Heart right ventricle (tissue), 16 donors: ENCODE results near the gene RSPO4. TPM values are rescaled to one million over a fixed set of nuclear protein-coding genes. Genes with fewer than 3 reads are reported as not detected.

Experiments
- ATAC-seq, 8 donors: fragments of 200-7000 bp; cut with Tn5 transposase; one replicate each; pipeline ENCODE4 v1.9.1; 2020; ENCODE audit warnings: mild to moderate bottlenecking in 8 of 8, moderate library complexity in 8 of 8, moderate number of reproducible peaks in 1 of 8
- DNase-seq, 2 donors: peaks; one replicate each; pipeline ENCODE4 v3.0.0-alpha.2; 2020
- H3K27ac ChIP-seq, 10 donors: fragments of 200-600 bp; sonication (generic) in 2 of 10; one replicate each; pipeline versions ENCODE4 v1.5.0 to v1.8.0; 2020 to 2022; ENCODE audit warnings: mild to moderate bottlenecking in 3 of 10
- H3K27me3 ChIP-seq, 7 donors: fragments of 200-600 bp; one replicate each; pipeline ENCODE4 v1.8.0; 2021 to 2022; ENCODE audit warnings: mild to moderate bottlenecking in 2 of 7
- H3K36me3 ChIP-seq, 9 donors: fragments of 200-600 bp; sonication (generic) in 1 of 9; one replicate each; pipeline versions ENCODE4 v1.5.0 to v1.8.0; 2020 to 2022; ENCODE audit warnings: mild to moderate bottlenecking in 2 of 9
- H3K4me1 ChIP-seq, 9 donors: fragments of 200-600 bp; sonication (generic) in 1 of 9; one replicate each; pipeline versions ENCODE4 v1.5.0 to v1.8.0; 2020 to 2022; ENCODE audit warnings: mild to moderate bottlenecking in 4 of 9
- H3K4me3 ChIP-seq, 10 donors: fragments of 200-600 bp; sonication (generic) in 2 of 10; one replicate each; pipeline versions ENCODE4 v1.5.0 to v1.8.0; 2020 to 2022; ENCODE audit warnings: mild to moderate bottlenecking in 7 of 10, moderate library complexity in 2 of 10
- H3K9me3 ChIP-seq, 11 donors: fragments of 200-600 bp in 10 of 11; sonication (generic) in 2 of 11; one replicate each; pipeline versions ENCODE4 v1.5.0 to v1.8.0; 2013 to 2022; ENCODE audit warnings: mild to moderate bottlenecking in 2 of 11, control low read depth in 1 of 11, moderate library complexity in 1 of 11
- WGBS, 2 donors: extraction: QIAGEN DNeasy Blood & Tissue Kit; methylation state at CpG; one replicate each; pipeline ENCODE4 v1.1.7; 2013; ENCODE audit warnings: inconsistent platforms in 1 of 2; 5-methylcytosine and 5-hydroxymethylcytosine counted together
- intact Hi-C, 10 donors: fragments of 100-400 bp; cut with DNase I; formaldehyde crosslinking; loops; one replicate each; pipeline versions ENCODE4 v1.11.1 to v1.14.2; 2022
- polyA plus RNA-seq, 2 donors: library from polyadenylated mRNA; stranded (reverse); fragments of 200-250 nt; gene quantifications; one replicate each; pipeline ENCODE4 v1.2.3, GENCODE V29; 2013
- total RNA-seq, 10 donors: library from RNA; stranded (reverse); fragmentation: NEBNext Ultra II Directional in 3 of 10; extraction: Animal tissue kit (Norgen Biotek cat#: 25700) in 3 of 10; gene quantifications; one replicate each; pipeline versions ENCODE4 v1.2.1 to v1.2.4, GENCODE V29; 2021 to 2023
- TF ChIP-seq, protein P1 (sequence below), 9 donors: fragments of 200-600 bp; sonication (generic) in 2 of 9; IDR thresholded peaks; one replicate each; pipeline versions ENCODE4 v1.5.0 to v1.8.0; 2021 to 2022; ENCODE audit warnings: antibody characterized with exemption in 9 of 9, mild to moderate bottlenecking in 5 of 9, moderate library complexity in 1 of 9
- donor health status: Arrhythmogenic right ventricular cardiomyopathy.
- donor health status: ischemic (EF 13 %, LVEDD 7.1; RV severe dilation, severe dysfunction).
- donor health status: healthy with polysubstance abuse.
- donor health status: DM: no; HTN: yes; CAD: no.
- donor health status: DM: no; HTN: no; CAD: no.
- donor health status: ischemic (EF 25% LVEDD 6.9; RV normal size, moderate dysfunction).
- donor health status: ischemic (EF 25% LVEDD 5.7; RV mildly dilated, moderate dysfunction).
- donor health status: healthy.
- donor health status: DM: yes; HTN: yes; CAD: no.
- donor health status: Ischemic cardiomyopathy.
- donor health status: ischemic (EF 35%, LVEDD 5.7; RV mildly dilated, moderate dysfunction).
- donor health status: nonischemic (EF 11% LVEDD 7.7; RV severe dilation, severe dysfunction).
- donor health status: DM: yes; HTN: yes; CAD: no.
- donor health status: PGD.
- donor health status: ischemic (EF 29% LVEDD 5.4; RV normal size, mild dysfunction).
- donor health status: nonischemic (EF 23%, LVEDD 6.1; RV moderate dilation, normal function).

The RSPO4 gene
- total and polyA plus RNA-seq, 12 donors: 0.07 to 0.61 TPM; not detected in 10

DNA sequence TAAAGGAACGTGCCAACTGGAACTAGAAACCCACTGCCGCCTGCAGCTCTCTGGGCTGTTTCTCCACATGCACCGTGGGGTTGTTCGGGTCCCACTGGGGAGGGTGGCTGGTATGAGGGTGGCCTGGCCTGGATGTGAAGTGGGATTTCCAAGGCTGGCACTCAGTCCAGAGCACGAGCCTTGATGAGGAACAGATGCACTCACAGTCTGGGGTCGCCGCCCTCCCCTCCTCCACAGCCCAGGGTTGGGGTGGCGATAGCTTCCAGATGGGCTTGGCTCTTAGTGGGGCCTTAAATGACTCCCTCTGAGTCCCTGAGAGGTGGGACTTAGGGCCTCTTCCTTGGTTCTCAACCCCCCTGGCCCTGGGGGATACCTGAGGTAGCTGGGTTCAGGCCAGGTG lies 55.3 kb downstream of the RSPO4 start:
- no peaks in the 10 kb centered on the region for H3K4me1 ChIP-seq
- H3K27me3 ChIP-seq: peaks cover 0 to 69% (median 16%) of the 10 kb centered on the region in 7 donors

DNA sequence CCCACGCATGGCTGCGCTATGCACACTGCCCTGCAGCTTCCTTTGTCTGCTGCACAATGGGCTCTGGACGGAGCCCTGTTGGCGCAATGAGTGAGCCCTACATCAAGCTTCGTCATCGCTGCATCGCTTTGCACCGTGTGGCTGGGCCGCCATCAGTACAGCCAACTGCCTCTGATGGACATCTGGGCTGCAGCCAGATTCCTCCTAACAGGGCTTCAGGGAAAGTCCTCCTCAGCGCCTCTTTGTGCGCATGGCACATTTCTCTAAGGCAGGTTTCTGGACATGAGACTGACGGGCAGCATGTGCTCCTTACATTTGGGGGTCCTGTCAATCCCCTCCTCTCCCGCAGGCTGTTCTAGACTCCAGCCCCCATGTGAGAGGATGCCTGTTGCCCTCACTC lies 56.3 kb downstream of the RSPO4 start:
- no peaks in the 10 kb centered on the region for H3K9me3 ChIP-seq
- TF ChIP-seq, protein P1, sequence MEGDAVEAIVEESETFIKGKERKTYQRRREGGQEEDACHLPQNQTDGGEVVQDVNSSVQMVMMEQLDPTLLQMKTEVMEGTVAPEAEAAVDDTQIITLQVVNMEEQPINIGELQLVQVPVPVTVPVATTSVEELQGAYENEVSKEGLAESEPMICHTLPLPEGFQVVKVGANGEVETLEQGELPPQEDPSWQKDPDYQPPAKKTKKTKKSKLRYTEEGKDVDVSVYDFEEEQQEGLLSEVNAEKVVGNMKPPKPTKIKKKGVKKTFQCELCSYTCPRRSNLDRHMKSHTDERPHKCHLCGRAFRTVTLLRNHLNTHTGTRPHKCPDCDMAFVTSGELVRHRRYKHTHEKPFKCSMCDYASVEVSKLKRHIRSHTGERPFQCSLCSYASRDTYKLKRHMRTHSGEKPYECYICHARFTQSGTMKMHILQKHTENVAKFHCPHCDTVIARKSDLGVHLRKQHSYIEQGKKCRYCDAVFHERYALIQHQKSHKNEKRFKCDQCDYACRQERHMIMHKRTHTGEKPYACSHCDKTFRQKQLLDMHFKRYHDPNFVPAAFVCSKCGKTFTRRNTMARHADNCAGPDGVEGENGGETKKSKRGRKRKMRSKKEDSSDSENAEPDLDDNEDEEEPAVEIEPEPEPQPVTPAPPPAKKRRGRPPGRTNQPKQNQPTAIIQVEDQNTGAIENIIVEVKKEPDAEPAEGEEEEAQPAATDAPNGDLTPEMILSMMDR (IDR thresholded peaks at IDR 0.05): no peak
- H3K4me3 ChIP-seq: no peak overlapping the region
- intact Hi-C loops: no loop called here
- no peaks in the 10 kb centered on the region for H3K4me1 ChIP-seq
- 83 to 88% methylated on average over 13 of the region's 13 CpGs for WGBS, 2 donors
- no peaks in the 10 kb centered on the region for H3K36me3 ChIP-seq
- no peak for DNase-seq
- no peak for ATAC-seq
- H3K27me3 ChIP-seq: peaks cover 0 to 66% (median 16%) of the 10 kb centered on the region in 7 donors
- no peak overlapping the region for H3K27ac ChIP-seq

More for the DNA sequence above, 55.3 kb downstream of the RSPO4 start:
- H3K9me3 ChIP-seq: no peaks in the 10 kb centered on the region
- intact Hi-C loops: no loop called here
- no peak overlapping the region for H3K4me3 ChIP-seq
- no peak overlapping the region for H3K27ac ChIP-seq
- DNase-seq: no peak
- TF ChIP-seq, protein P1 (IDR thresholded peaks at IDR 0.05): no peak
- 73 to 85% methylated on average over 8 of the region's 8 CpGs for WGBS, 2 donors
- H3K36me3 ChIP-seq: no peaks in the 10 kb centered on the region
- ATAC-seq: no peak

DNA sequence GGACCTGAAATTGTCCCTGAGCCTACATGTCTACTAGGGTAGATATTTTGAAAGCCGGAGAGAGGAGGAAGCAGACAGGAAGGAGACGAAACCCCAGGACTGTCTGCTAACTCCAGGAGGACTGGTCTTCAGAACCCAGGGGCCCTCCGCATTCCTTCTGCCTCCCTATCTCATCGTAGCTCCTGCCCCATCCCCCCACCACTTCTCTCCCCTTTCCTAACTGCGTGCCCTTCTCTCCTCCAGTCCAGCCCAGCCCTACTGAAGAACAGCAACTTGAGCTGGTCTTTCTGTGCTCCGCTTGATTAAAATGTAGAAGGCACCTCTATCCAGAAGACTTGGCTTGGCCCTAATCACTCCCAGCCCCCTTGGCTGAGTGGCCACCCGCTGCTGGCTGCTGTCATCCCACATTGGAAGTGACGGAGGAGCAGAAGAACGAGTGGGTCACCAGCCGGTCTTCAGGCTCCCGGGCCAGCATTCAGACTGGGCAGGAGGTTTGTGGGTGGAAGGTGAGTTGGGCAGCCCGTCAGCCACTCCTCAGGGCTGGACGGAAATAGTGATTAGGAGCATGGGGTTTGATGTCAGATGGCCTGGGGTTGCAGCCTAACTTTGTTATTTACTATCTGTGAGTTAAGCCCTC lies 57.2 kb downstream of the RSPO4 start:
- intact Hi-C loops: loop anchor here in 1 of 10 donors (5.0 kb wide), 1 partner anchor 78 kb away; no protein-coding TSS in a partner anchor
- TF ChIP-seq, protein P1 (IDR thresholded peaks at IDR 0.05): no peak
- ATAC-seq: no peak
- no peak overlapping the region for H3K4me3 ChIP-seq
- no peak for DNase-seq
- no peaks in the 10 kb centered on the region for H3K9me3 ChIP-seq
- WGBS, 2 donors: 31 to 36% methylated on average over 13 of the region's 13 CpGs
- H3K27me3 ChIP-seq: peaks cover 0 to 62% (median 21%) of the 10 kb centered on the region in 7 donors
- H3K4me1 ChIP-seq: no peaks in the 10 kb centered on the region
- H3K27ac ChIP-seq: no peak overlapping the region
- no peaks in the 10 kb centered on the region for H3K36me3 ChIP-seq

DNA sequence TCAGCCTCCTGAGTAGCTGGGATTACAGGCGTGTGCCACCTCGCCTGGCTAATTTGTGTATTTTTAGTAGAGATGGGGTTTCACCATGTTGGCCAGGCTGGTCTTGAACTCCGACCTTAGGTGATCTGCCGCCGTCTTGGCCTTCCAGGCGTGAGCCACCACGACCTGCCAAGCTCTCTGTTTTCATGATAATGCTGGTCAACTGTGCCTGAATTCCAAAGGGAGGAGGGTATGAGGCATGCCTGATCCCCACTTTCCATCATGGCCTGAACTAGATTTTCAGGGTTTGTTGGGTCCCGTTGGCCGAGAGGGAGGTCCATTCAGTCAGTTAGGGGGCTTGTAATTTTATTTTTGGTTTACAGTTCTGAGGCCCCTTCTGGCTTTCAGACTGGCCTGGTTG lies 58.0 kb downstream of the RSPO4 start:
- intact Hi-C loops: loop anchor here in 1 of 10 donors (5.0 kb wide), 1 partner anchor 77 kb away; no protein-coding TSS in a partner anchor
- no peaks in the 10 kb centered on the region for H3K9me3 ChIP-seq
- 84 to 86% methylated on average over 9 of the region's 9 CpGs for WGBS, 2 donors
- H3K27me3 ChIP-seq: peaks cover 0 to 59% (median 21%) of the 10 kb centered on the region in 7 donors
- no peaks in the 10 kb centered on the region for H3K36me3 ChIP-seq
- DNase-seq: no peak
- no peak for ATAC-seq
- no peak overlapping the region for H3K27ac ChIP-seq
- H3K4me1 ChIP-seq: no peaks in the 10 kb centered on the region
- no peak overlapping the region for H3K4me3 ChIP-seq
- TF ChIP-seq, protein P1 (IDR thresholded peaks at IDR 0.05): no peak
